WTC11 (cell line): ENCODE results near the gene HSBP1L1. TPM values are rescaled to one million over a fixed set of nuclear protein-coding genes. Genes with fewer than 3 reads are reported as not detected.
"Not testable (repeated sequence)": the region's sequence is repeated elsewhere in the genome, so short reads cannot be mapped to it uniquely, and the experiment has no call there.

ENCODE experiments used
- ATAC-seq: fragments of 200-7000 bp; cut with Tn5 transposase; 2 replicates; pipeline ENCODE4 v1.10.0; 2021; ENCODE audit warnings: mild to moderate bottlenecking, moderate library complexity
- CTCF ChIA-PET: fragments of 300-600 bp; sonication (Branson Sonifier 250); formaldehyde crosslinking; loops from one replicate; lab custom pipeline; 2021; ENCODE audit warnings: antibody characterized with exemption; lab: Charles Lee
- POLR2A ChIA-PET: fragments of 350-600 bp; sonication (Branson Sonifier 250); formaldehyde crosslinking; loops from one replicate; lab custom pipeline; 2021; ENCODE audit warnings: antibody characterized with exemption; lab: Charles Lee
- DNase-seq: peaks from one replicate; pipeline ENCODE4 v3.0.0; 2021; ENCODE audit warnings: low spot score
- H3K27ac Mint-ChIP-seq: 2 replicates; pipeline ENCODE4 v1.8.0; 2021; ENCODE audit warnings: mixed read lengths
- H3K27me3 Mint-ChIP-seq: 2 replicates; pipeline ENCODE4 v1.8.0; 2021; ENCODE audit warnings: low read depth, mild to moderate bottlenecking, moderate library complexity, mixed read lengths
- H3K36me3 Mint-ChIP-seq: 2 replicates; pipeline ENCODE4 v1.8.0; 2021; ENCODE audit warnings: mixed read lengths
- H3K4me1 Mint-ChIP-seq: 2 replicates; pipeline ENCODE4 v1.8.0; 2022; ENCODE audit warnings: mixed read lengths
- H3K4me3 Mint-ChIP-seq: 2 replicates; pipeline ENCODE4 v1.8.0; 2021; ENCODE audit warnings: mild to moderate bottlenecking, moderate library complexity, mixed read lengths
- H3K9me3 Mint-ChIP-seq: 2 replicates; pipeline ENCODE4 v1.8.0; 2021; ENCODE audit warnings: mixed read lengths
- AR ChIP-seq: fragments of 250-450 bp; sonication (Bioruptor Pico); IDR thresholded peaks from 2 replicates; pipeline ENCODE4 v1.9.0; 2021; ENCODE audit warnings: mild to moderate bottlenecking
- ATF1 ChIP-seq: sonication (generic); formaldehyde crosslinking; IDR thresholded peaks from 2 replicates; pipeline ENCODE4 v1.8.1; 2023; ENCODE audit warnings: mild to moderate bottlenecking, moderate library complexity, missing genetic modification reagents
- CREM ChIP-seq: sonication (generic); formaldehyde crosslinking; IDR thresholded peaks from 2 replicates; pipeline ENCODE4 v1.8.1; 2022; ENCODE audit warnings: mild to moderate bottlenecking, missing genetic modification reagents, moderate library complexity
- E2F5 ChIP-seq: sonication (generic); formaldehyde crosslinking; IDR thresholded peaks from 2 replicates; pipeline ENCODE4 v1.8.1; 2022; ENCODE audit warnings: mild to moderate bottlenecking, moderate library complexity, missing genetic modification reagents
- EMX1 ChIP-seq: fragments of 250-450 bp; sonication (Bioruptor Pico); IDR thresholded peaks from 2 replicates; pipeline ENCODE4 v1.8.0; 2021; ENCODE audit warnings: mild to moderate bottlenecking
- GABPB1 ChIP-seq: sonication (generic); formaldehyde crosslinking; IDR thresholded peaks from 2 replicates; pipeline ENCODE4 v1.8.1; 2023; ENCODE audit warnings: mild to moderate bottlenecking, missing genetic modification reagents
- GRHL2 ChIP-seq: fragments of 250-450 bp; sonication (Bioruptor Pico); IDR thresholded peaks from 2 replicates; pipeline ENCODE4 v1.8.0; 2022; ENCODE audit warnings: mild to moderate bottlenecking, moderate library complexity; ENCODE audit not compliant: insufficient replicate concordance, severe bottlenecking
- GTF2I ChIP-seq: fragments of 250-450 bp; sonication (Bioruptor Pico); conservative IDR thresholded peaks from 2 replicates; pipeline ENCODE4 v1.4.0; 2021; ENCODE audit warnings: mild to moderate bottlenecking
- MAX ChIP-seq: sonication (generic); formaldehyde crosslinking; IDR thresholded peaks from 2 replicates; pipeline ENCODE4 v1.8.0; 2022; ENCODE audit warnings: mild to moderate bottlenecking, missing genetic modification reagents
- MLX ChIP-seq: sonication (generic); formaldehyde crosslinking; IDR thresholded peaks from 2 replicates; pipeline ENCODE4 v1.8.1; 2023; ENCODE audit warnings: mild to moderate bottlenecking, missing genetic modification reagents, moderate library complexity
- MXD4 ChIP-seq: fragments of 250-450 bp; sonication (Bioruptor Pico); IDR thresholded peaks from 2 replicates; pipeline ENCODE4 v1.8.0; 2021; ENCODE audit warnings: mild to moderate bottlenecking, moderate library complexity, borderline replicate concordance
- RORB ChIP-seq: fragments of 250-450 bp; sonication (Bioruptor Pico); IDR thresholded peaks from 2 replicates; pipeline ENCODE4 v1.9.0; 2021; ENCODE audit warnings: mild to moderate bottlenecking
- SMAD3 ChIP-seq: sonication (generic); formaldehyde crosslinking; IDR thresholded peaks from 2 replicates; pipeline ENCODE4 v1.8.0; 2022; ENCODE audit warnings: missing genetic modification reagents, mild to moderate bottlenecking, borderline replicate concordance
- TCF7 ChIP-seq: sonication (generic); formaldehyde crosslinking; IDR thresholded peaks from 2 replicates; pipeline ENCODE4 v1.8.0; 2022; ENCODE audit warnings: mild to moderate bottlenecking, low read depth, missing genetic modification reagents, moderate library complexity
- ZNF121 ChIP-seq: sonication (generic); formaldehyde crosslinking; IDR thresholded peaks from 2 replicates; pipeline ENCODE4 v1.8.0; 2023; ENCODE audit warnings: missing genetic modification reagents
- ZNF263 ChIP-seq: sonication (generic); formaldehyde crosslinking; IDR thresholded peaks from 2 replicates; pipeline ENCODE4 v1.8.1; 2022; ENCODE audit warnings: low read depth, mild to moderate bottlenecking, moderate library complexity, missing genetic modification reagents
- total RNA-seq: library from RNA; stranded (reverse); gene quantifications from 3 replicates; pipeline ENCODE4 v1.2.3, GENCODE V29; 2021
- TF ChIP-seq, protein P1 (sequence below): sonication (generic); formaldehyde crosslinking; IDR thresholded peaks from 2 replicates; pipeline ENCODE4 v1.8.0; 2022; ENCODE audit warnings: mild to moderate bottlenecking, missing genetic modification reagents
- TF ChIP-seq, protein P2 (sequence below): sonication (generic); formaldehyde crosslinking; IDR thresholded peaks from 2 replicates; pipeline ENCODE4 v1.8.1; 2023; ENCODE audit warnings: mild to moderate bottlenecking, moderate library complexity, missing genetic modification reagents
- TF ChIP-seq, protein P3 (sequence below): fragments of 250-450 bp; sonication (Bioruptor Pico); IDR thresholded peaks from 2 replicates; pipeline ENCODE4 v1.8.0; 2021; ENCODE audit warnings: mild to moderate bottlenecking

The HSBP1L1 gene
- total RNA-seq, 1 experiment from 2014 or later, result 1.4 TPM

GRCh38 chr18:80010551-80010906 is 46.1 kb downstream of the HSBP1L1 start:
- Mint-ChIP-seq H3K9me3 (peaks cover 76% of the 10 kb centered on the region), H3K4me3 (no peak overlapping the region), H3K36me3 (peaks cover 35% of the 10 kb centered on the region), H3K4me1 (peaks cover 20% of the 10 kb centered on the region), H3K27me3 (peaks cover 13% of the 10 kb centered on the region), H3K27ac (no peak overlapping the region)
- TF ChIP-seq, protein P1, sequence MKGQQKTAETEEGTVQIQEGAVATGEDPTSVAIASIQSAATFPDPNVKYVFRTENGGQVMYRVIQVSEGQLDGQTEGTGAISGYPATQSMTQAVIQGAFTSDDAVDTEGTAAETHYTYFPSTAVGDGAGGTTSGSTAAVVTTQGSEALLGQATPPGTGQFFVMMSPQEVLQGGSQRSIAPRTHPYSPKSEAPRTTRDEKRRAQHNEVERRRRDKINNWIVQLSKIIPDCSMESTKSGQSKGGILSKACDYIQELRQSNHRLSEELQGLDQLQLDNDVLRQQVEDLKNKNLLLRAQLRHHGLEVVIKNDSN (CRISPR knock-in tag), result no peak
- TF ChIP-seq E2F5 (CRISPR knock-in tag) (no peak), AR (CRISPR knock-in tag) (no peak), GTF2I (CRISPR knock-in tag) (no peak), MXD4 (CRISPR knock-in tag) (no peak), GRHL2 (CRISPR knock-in tag) (no peak), MAX (CRISPR knock-in tag) (no peak), GABPB1 (CRISPR knock-in tag) (no peak), CREM (CRISPR knock-in tag) (no peak), TCF7 (CRISPR knock-in tag) (no peak), RORB (CRISPR knock-in tag) (no peak), EMX1 (CRISPR knock-in tag) (no peak), ZNF121 (CRISPR knock-in tag) (no peak), ATF1 (CRISPR knock-in tag) (no peak), SMAD3 (CRISPR knock-in tag) (no peak), MLX (CRISPR knock-in tag) (no peak), ZNF263 (CRISPR knock-in tag) (no peak)
- TF ChIP-seq, protein P2, sequence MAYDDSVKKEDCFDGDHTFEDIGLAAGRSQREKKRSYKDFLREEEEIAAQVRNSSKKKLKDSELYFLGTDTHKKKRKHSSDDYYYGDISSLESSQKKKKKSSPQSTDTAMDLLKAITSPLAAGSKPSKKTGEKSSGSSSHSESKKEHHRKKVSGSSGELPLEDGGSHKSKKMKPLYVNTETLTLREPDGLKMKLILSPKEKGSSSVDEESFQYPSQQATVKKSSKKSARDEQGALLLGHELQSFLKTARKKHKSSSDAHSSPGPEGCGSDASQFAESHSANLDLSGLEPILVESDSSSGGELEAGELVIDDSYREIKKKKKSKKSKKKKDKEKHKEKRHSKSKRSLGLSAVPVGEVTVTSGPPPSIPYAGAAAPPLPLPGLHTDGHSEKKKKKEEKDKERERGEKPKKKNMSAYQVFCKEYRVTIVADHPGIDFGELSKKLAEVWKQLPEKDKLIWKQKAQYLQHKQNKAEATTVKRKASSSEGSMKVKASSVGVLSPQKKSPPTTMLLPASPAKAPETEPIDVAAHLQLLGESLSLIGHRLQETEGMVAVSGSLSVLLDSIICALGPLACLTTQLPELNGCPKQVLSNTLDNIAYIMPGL (CRISPR knock-in tag), result no peak
- TF ChIP-seq, protein P3, sequence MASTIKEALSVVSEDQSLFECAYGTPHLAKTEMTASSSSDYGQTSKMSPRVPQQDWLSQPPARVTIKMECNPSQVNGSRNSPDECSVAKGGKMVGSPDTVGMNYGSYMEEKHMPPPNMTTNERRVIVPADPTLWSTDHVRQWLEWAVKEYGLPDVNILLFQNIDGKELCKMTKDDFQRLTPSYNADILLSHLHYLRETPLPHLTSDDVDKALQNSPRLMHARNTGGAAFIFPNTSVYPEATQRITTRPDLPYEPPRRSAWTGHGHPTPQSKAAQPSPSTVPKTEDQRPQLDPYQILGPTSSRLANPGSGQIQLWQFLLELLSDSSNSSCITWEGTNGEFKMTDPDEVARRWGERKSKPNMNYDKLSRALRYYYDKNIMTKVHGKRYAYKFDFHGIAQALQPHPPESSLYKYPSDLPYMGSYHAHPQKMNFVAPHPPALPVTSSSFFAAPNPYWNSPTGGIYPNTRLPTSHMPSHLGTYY (CRISPR knock-in tag), result no peak
- ATAC-seq, result no peak
- no peak for DNase-seq
- POLR2A ChIA-PET, result no interaction called here
- CTCF ChIA-PET, result no interaction called here

DNA sequence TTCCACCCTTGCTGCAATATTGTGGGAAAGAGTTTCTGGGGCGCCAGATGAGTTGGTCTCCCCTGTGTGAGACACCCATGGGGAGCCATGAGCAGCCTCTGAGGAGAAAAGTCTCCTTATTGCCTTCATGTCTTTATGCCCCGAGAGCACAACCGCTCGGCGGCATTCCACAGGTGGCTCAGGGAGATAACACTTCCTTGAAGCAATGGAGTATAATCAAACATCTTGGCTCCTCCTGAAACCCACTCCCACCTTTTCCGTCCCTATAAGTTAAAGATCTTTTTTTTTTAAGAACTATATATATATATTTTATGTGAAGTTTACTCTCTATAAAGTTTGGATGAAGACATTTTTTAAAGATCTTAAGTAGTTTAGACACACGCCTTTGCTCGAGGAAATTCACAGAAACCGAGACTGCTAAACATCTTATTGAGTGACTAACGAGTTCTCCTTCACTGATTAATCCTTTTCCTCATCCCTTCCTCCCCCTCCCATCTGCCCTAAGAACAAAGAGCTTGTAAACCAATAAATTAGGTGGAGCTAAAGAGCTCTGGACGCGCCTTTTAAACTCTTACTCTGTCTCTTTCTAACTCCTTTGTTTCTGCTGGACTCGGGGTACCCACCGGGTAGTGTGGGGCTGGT is 47.2 kb downstream of the HSBP1L1 start:
- DNase-seq, H3K4me3 Mint-ChIP-seq, POLR2A ChIA-PET, ATAC-seq, H3K27ac Mint-ChIP-seq, CTCF ChIA-PET: not testable (repeated sequence)
- peaks cover 33% of the 10 kb centered on the region for H3K36me3 Mint-ChIP-seq
- H3K9me3 Mint-ChIP-seq, result peaks cover 73% of the 10 kb centered on the region
- peaks cover 16% of the 10 kb centered on the region for H3K4me1 Mint-ChIP-seq
- peaks cover 13% of the 10 kb centered on the region for H3K27me3 Mint-ChIP-seq
